Hepatocyte (in vitro differentiated cells): ENCODE data around the gene ABCC9. TPM values are rescaled to one million over a fixed set of nuclear protein-coding genes. Genes with fewer than 3 reads are reported as not detected.

Experiments
- polyA plus RNA-seq: library from polyadenylated mRNA; unstranded; fragments of >200 nt; fragmentation: Nextera tagmentation; extraction: Ambion mirVana; gene quantifications from 2 replicates; pipeline ENCODE4 v1.2.1, GENCODE V29; 2016
- small RNA-seq: library from RNA; depleted of rRNA; stranded (forward); fragments of <200 nt; gene quantifications from one replicate; pipeline ENCODE3, GENCODE V24; 2014
- total RNA-seq: library from RNA; depleted of rRNA; stranded (reverse); fragments of >200 nt; gene quantifications from 2 replicates; pipeline ENCODE4 v1.2.3, GENCODE V29; 2014

The ABCC9 gene
- total and polyA plus RNA-seq, 2 experiments from 2014 or later: 0.68 to 10.0 TPM

Small RNA genes lying within 50 kb of the gene (small RNA-seq; reads per million reads assigned to genes)
- gene AC008250.2: not detected

Other genes with a start within 250 kb of the ABCC9 start
- 37.3 and 48.3 TPM in 2 replicates for gene KCNJ8, start 166.7 kb downstream of the ABCC9 start, total RNA-seq
- gene KCNJ8, start 166.7 kb downstream of the ABCC9 start, polyA plus RNA-seq: 12.0 and 15.8 TPM in 2 replicates
- 53.7 and 57.2 TPM in 2 replicates for gene CMAS, start 104.8 kb upstream of the ABCC9 start, total RNA-seq
- gene CMAS, start 104.8 kb upstream of the ABCC9 start, polyA plus RNA-seq: 79.9 and 87.3 TPM in 2 replicates